OCI-LY1 (cell line): ENCODE measurements around the gene RASL12.

ENCODE experiments used
- CTCF ChIP-seq: fragments of 200-600 bp; sonication (generic), shearing (Covaris generic); IDR thresholded peaks from 2 replicates; pipeline ENCODE4 v1.5.1; 2017; ENCODE audit warnings: mild to moderate bottlenecking, antibody characterized with exemption, low read length, moderate library complexity, mixed read lengths
- EZH2 ChIP-seq: fragments of 200-600 bp; sonication (generic), shearing (Covaris generic); IDR thresholded peaks from 2 replicates; pipeline ENCODE4 v1.8.0; 2017; ENCODE audit warnings: borderline replicate concordance, mixed run types, mild to moderate bottlenecking, antibody characterized with exemption, low read length, moderate library complexity, mixed read lengths

DNA sequence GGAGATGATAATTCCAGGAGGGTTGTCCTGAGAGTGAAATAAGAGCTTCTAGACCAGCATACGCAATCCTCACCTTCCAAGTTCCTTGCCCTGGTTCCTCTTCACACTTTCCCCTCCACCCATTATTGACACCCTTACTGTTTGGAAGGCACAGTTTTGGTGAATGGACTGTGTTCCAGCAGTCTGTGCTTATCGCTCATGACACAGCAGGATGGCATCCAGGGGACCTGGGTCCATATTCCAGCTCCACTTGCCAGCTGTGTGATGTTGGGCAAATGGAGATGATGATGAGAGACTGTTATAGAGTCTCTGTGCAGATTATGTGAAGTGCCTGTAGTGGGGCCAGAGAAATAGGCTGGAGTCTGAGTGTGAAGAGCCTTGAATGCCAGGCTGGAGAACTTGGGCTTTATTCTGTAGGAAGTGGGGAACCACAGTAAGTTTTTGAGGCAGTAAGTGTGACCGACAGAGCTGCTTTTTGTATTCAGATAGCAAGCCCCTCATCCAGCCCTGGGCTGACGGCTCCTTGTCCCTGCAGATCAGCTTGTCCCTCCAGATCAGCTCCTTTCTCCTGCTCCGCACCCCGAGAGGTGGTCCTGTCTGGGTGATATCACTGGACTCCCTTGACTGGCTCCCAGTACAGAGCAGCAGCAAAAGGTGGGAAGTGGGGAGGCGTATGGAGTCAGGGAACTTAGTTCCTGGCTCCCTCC, 16.9 kb upstream of the RASL12 start:
- no peak for TF ChIP-seq CTCF
- TF ChIP-seq EZH2, result no peak
